Globus pallidus (tissue), 1 donor: Measurements from ENCODE around the gene DLST.

ENCODE experiments used
- DNase-seq: peaks from one replicate; pipeline ENCODE4 v3.0.0-alpha.2; 2015; ENCODE audit warnings: low spot score

DLST gene

DNA sequence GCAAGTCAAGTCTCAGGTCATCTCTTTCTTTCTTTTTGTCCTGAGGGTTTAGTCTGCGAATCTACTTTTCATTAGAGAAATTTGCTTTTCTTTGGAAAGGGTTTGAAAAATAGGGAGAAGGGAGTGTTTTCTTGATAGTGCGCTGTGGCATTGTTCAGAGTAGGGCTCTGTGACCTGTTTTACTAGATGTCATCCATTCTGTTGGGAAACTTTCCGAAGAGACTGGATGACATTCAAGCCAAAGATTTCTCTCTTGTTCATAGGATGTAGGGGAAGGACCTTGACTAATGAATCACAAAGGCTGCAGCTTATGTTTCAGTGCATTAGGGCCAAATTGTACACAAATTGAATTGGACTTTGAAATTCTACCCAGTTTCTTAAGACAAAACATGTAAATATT lies 14.7 kb downstream of the DLST start:
- DNase-seq: no peak

DNA sequence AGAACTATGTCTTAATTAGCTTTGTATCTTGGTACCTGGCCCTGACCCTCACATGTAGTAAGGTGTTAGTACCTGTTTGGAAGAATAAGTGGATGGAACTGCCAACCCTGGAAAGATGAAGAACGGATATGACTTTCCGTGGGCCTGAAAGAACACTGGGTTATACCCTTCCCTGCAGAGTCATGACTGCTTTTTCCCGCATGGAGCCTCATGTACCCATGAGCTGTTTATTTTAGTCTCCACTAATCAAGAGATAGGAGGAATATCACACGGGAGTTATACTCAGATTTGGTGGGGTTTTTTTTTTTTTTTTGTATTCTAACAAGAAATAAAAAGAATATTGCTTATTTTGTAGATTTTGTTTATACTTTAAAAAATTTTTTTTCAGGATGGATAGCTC lies 15.9 kb downstream of the DLST start:
- DNase-seq: no peak

DNA sequence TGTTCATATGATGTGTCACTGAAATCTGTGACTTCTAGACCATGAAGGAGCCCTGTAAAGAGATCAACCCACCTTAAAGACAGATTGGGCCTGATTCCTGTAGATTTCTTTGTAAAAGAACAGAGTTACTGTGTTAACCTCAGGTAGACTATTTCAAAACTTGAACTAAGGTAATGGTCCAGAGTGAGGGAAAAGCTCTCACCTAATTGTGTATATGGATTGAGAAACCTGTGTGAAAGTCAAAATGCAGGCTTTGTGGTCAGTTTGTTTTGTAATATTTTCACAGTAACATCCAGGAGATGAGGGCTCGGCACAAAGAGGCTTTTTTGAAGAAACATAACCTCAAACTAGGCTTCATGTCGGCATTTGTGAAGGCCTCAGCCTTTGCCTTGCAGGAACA lies 16.4 kb downstream of the DLST start:
- no peak for DNase-seq

DNA sequence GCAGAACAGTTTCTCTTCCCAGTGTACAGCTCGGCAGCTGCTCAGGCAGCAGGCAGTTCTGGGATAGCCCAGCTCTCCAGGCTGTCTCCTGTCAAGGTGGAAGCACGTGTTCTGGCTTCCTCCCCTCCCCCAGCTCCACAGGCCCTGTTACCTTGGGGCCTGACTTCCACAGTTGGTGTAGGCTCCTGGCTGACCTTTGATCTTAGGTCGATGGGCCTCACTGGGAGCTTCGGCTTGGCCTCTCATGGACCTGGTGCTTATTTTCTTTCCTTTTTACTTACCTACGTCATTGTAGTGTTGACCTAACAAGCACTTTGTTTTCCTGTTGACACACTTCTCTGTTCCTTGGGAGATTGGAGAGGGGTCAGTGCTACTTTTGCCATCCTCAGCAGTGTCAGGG lies 17.0 kb downstream of the DLST start:
- DNase-seq: no peak

DNA sequence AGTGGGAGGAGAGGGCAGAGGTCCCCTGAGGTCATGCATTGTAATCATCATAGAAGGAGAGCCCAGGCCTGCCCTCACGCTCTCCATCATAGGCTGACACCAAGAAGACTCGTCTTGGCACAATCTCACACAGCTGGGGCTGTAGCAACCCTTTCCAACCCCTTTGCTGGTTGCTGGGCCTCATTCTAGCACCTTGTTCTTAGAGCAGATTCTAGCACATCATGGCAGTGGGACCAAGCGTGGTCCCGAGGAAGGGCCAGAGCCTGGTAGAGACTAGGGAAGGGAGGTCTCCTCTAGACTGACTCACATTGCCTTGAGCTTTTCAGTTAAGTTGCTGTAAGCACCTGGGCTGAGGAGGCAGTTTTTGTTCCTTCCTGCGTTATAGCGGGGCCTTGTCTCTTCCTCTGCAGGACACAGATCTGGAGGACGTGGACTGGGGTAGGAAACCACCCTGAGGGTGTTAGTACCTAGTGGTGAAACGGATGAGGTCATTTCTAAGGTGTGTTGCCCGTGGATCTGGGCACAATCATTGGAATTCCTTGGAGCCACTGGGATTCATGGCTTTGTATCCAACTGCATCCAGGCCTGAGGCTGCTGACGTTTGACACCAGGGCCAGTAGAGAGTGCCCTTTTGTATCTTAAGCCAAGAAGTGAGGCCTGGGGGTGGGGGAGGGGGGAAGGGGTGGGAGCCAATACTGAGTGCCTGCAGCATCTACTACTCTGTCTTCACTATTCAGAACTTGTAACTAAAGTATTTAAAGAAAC lies 21.4 kb downstream of the DLST start:
- DNase-seq: no peak

DNA sequence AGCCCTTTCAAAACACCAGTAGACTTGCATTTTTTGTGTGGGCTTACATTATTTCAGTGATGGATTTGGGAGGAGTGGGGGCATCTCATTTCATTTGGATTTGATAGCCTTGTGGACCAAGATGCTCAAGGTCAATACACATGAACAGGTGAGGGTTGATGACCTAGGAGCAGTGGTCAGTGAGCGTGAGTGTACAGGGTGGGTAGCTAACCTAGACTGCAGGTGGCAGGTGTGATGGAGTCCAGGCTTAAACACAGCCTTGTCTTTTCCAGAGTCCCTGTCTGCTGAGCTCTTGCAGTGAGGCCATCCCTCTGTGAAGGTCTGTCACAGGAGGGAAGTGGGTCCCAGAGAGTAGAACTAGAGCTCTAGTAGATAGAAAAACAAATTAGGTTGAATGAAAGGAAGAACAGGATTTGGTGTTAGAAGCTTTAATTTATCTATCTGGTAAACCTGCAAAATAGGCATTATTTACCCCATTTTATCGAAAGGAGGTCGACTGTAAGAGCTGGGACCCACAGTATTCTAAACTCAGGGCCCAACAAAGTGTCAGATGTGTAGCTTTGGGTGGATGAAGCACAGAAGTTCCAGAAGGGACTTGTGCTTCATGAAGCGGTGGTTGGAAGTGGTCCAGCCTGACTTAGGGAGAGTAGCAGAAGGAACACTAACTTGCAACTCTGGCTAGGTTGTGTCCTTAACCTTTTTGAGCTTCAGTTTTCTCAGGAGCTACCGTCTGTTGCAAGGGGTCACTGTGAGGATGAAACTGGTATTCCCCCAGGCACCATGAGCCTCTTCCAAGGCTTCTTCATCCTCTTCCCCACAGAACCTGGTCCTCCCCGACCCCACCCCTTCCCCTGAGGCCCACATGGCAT lies 23.2 kb downstream of the DLST start:
- DNase-seq: no peak

DNA sequence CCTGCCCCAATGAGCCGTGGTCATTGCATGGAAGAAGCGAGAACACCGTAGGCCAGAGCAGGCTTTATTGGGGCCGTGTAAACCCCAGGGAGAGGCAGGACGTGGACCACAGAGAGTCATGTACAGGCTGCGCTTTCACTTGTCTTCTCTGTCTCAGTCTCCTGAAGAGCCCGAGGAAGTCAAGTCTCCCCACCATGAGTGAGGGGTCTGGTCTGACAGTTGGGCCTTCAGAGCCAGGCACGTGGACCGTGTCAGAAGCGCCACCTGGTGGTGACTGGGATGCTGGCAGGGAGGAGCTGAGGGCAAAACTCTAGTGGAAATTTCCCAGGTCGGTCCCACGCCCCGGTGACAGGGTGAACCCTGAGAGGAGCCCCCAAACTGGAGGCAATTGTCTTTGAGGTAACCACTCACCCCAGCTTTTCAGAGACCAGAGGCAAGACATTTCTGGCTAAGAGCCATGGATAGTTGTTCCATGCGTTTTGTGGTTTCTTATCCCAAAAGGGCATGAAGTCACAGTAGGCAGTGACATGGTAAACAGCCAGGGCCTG lies 24.0 kb downstream of the DLST start:
- DNase-seq: peak; percentile 57

DNA sequence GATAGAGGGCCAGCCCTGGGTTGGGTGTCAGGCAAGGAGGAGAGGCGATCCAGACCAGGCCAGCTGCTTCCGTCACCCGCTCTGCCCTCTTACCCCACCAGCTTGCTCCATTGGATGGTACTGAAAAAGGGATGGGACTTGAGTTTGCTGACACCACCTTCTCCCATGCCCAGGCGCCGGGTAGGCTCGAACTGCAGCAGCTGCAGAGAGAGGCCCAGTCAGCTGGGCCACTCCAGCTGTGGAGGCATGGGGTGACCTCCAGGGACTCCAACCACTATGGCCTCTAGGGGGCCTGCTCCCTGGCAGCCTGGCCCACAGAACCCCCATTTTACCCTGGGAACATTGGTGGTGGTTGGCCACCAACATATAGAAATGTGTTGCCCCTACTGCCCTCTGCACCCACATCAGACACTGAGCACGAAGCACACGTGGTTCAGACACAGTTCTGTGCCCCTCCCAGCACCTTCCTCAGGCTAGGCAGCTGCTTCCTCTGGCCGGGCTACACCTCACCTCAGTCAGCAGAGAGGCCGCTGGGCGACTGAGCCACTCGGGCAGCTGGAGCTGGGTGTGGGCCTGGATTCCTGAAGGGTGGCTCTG lies 25.3 kb downstream of the DLST start:
- DNase-seq: no peak

DNA sequence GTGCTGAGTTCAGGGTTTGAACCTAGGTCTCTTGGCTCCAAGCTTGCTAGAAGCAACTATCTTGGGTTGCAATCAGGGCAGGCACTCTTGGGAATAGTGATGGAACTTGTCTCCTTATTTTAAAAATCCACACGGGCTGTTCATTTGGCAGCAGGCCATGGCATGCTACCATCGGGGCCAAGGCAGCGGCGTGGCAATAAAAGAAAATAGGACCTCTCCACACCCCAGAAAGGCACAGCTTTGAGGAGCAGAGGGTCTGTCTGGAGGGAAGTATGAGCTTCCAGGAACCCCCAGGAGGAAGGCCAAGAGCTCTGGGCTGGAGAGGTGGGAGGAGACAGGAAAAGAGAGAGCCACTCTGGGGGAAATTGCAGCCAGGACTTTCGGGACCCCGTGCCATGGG lies 26.0 kb downstream of the DLST start:
- no peak for DNase-seq

DNA sequence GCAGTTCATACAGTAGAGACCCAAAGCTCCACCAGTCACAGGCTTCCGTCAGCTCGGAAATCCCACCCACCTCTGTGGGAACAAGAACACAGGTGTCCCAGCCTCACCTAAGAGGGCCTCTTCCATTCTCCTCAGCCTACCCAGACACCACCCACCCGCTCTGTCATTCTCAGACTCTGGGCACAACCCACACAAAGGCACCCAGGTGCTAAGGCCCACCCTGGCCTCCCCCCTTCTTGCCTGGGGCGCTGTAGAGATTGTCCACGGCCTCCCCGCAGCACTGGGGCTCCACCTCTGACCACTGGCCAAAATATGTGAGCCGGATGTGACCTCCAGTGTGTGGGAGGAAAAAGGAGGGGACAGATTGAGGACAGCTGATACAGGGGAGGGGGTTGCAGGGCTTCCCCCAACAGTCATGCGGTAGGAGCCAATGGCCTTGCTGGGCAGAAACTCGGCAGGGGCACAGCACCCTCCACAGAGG lies 27.2 kb downstream of the DLST start:
- DNase-seq: no peak

DNA sequence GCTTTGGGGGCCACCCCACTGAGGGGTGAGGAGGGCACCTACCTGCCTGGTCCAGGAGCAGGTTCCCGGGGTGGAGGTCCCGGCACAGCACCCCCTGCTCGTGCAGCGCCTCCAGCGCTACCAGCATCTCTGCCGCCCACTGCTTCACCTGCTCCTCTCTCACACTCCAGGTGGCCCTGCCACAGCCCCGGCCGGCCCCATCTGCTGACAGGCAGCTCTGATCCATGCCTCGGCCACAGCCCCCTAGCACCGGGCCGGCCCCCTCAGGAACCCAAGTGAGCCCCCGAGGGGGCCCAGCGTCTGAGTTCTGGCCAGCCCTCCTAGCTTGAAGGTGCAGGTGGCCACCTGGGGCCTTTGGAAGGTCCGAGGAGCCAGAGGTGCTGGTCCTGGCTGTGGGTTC lies 27.8 kb downstream of the DLST start:
- no peak for DNase-seq

DNA sequence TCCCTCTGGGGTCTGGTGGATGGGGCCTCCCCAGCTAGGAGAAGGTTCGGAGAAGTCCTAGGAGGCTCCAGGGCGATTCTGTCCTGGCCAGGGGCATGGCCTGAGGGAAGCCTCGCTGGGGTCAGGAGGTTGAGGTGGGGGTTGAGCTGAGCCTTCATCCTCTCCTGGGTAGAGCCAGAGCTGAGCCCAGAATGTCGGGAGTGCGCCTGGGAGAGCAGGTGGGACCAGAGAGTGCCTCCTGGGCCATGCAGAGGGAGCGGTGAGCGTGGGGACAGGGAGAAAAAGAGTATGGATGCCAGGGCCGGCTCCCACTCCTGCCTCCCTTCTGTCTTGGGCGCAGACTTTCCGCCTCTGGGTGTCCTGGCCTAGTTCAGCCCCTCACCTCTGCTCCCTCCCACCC lies 28.2 kb downstream of the DLST start:
- no peak for DNase-seq

DNA sequence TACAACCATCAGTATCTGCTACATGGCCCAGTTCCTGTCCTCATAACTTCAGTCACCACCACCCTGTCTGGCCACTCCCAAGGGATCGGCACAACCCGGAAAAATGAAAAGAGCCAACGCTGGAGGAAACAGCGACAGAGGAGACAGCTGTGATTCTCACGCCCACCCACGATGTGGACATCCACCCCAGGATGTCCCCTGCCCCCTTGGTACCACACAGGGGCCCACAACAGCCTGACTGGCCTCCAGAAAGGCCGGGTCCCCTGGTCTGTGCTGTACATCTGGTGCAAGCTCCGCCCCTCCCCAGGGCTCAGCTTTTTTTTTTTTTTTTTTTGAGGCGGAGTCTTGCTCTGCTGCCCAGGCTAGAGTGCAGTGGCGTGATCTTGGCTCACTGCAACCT lies 28.8 kb downstream of the DLST start:
- no peak for DNase-seq

DNA sequence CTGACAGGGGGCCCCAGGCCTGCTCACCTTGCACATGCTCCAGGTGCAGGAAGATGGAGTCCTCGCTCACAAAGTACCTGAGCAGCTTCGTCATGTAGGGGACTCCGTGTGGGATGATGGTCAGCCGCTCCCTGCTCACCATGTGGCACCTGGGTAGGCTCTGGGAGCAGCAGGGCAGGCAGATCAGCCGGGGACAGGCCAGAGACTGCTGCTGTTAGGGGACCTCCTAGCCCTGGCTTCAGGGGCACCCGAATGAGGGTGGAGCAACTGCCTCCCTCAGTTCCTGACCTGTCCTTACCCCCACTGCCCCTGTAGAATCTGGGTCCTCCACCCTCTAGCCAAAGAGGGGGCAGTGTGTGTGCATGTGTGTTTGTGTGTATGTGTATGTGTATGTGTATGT lies 29.5 kb downstream of the DLST start:
- no peak for DNase-seq

DNA sequence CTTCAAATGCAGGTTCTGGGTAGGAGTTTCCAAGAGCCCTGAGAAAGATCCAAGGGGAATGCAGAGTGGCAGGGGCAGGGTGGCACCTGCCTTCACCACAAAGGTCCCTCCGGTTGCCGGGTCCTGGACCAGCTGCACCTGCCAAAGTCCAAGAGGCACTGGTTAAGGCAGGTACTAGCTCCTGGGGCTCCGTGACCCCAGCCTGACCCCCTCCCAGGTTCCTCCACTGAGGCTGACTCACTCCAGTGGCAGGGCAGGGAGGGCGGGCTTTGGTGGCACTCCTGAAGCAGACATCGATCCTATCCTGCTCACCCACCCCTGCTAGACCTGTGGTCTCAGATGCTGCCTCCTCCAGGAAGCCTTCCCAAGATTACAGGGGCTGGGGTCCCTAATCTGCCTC lies 30.0 kb downstream of the DLST start:
- no peak for DNase-seq

DNA sequence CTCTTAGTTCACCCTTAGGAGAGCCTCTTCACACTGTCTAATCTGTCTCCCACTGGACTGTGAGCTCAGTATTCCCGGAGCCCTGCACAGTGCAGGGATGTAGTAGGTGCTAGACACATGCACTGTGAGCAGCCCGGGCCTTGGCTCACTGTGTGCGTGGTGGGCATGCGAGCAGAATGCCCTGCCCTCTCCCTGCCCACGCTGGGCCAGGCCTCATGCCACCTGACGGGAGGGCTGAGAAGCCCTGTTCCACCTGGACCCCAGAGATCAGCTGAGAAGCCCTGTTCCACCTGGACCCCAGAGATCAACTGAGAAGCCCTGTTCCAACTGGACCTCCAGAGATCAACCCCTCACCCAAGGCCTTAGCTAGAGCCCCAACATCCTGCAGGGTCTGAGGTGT lies 30.4 kb downstream of the DLST start:
- DNase-seq: no peak

DNA sequence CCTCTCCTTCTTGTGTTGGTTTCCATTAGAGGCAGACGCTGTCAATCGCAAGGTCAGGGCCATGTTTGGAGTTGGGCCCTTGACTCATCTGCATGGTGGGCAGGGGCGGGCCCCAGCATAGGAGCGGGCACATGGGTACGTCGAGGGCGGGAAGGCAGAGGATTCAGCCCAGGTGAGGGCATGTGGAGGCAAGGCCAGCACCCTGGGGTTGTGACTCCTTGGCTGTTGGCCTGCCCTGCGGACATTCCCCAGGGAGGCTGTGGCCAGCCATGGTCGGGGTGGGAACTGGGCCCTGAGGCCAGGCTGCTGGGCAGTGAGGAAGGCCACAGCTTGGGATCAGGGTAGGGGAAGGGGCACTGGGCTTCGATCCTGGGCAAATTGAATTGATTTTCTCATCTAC lies 31.1 kb downstream of the DLST start:
- DNase-seq: no peak

DNA sequence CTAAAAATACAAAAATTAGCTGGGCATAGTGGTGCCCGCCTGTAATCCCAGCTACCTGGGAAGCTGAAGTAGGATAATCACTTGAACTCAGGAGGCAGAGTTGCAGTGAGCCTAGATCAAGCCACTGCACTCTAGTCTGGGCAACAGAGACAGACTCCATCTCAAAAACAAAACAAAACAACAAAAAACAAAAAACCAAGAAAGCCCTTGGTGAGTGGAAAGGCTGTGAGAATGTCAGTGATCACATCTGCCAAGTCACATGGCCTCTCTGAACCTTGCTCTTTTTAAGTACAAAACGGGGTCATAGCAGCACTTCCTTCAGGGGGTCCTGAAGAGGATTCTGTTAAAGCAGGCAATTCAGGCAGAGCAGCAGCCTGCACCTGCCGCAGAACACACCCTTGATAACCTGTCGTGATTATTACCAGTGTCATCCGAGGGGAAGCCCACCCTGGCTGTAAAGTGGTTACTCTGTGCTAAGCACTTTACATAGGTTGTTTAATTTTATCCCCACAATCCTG lies 31.7 kb downstream of the DLST start:
- DNase-seq: no peak

DNA sequence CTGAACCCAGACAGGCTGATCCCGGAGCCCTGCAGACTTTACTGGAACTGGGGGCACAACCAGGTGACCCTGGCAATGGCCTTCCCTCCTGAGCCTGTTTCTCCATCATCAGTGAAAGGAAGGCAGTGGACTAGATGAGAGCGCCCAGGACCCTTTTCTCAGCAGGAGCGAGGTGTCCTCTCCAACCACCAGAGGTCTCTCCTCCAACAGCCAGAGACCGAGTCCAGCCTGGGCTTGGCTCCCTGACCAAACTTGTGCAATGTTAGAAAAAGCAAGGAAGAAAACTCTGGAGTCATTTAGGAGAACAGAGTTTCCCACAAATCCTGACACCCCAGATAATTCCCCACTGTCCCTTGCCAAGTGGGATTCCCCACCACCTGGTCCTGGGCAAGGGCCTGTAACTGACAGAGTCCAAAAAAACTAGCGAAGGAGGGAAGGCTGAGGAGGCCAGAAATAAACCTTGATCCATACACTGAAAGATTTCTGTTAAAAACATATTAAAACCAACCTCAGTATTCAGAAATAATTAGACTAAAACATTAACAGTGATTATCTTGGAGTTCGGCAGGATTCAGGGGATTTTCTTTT lies 32.4 kb downstream of the DLST start:
- DNase-seq: peak; percentile 73

DNA sequence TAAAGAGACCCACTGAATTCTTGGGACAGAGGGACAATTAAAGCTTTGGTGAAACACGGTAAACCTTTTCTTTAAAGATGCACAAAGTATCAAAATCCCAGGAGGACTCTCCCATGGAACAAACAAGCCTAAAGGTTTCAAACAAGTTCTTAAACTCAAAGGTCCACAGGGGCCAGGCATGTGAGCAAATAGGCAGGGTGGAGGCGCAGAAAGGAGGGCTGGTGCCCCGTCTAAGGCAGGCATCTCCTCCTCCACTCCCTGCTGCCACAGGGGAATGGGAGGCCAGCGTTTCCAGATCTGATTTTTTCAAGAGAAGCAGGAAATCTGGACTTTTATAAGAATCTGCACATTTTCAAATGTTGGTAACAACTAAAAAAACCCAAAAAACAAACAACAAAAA lies 33.7 kb downstream of the DLST start:
- no peak for DNase-seq

DNA sequence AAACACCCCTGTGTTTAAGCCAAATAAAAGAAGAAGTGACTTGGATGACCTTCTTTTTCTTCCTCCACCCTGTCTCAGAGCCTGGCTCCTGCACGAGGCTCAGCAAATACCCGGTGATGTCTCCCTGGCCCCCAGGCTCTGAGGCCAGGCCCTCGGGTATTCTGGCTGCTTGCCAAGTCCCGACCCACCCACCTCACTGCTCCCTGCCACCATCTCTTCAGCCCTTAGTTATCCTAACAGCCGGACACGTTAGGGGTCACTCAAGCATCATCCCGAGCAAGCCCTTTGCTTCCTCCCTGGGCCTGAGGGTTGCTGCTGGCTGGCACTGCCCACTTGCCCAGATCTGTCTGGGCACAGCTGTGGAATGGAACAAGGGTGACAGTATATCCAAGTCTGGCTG lies 34.1 kb downstream of the DLST start:
- DNase-seq: no peak

DNA sequence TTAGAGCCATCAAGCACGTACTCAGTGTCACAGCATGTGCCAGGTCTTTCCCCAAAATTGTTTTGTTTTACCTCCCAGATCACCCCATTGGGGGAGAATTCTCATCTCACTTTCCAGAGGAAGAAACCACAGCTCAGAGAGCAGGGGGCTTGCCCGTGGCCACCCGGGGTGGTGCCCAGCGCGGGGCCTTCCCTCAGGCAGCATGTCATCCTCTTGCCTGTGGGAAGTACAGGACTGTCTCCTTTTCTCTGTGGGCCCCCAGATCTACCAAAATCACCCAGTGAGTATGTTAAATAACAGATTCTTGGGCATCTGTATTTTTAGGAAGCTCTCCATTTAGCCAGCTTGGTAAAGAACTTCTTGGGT lies 35.4 kb downstream of the DLST start:
- DNase-seq: no peak
